Ishikawa (cell line): ENCODE measurements around the gene MYBPC2.

ENCODE experiments used
- CEBPB ChIP-seq: IDR thresholded peaks from 2 replicates; pipeline ENCODE4 v1.6.1; 2012
- CREB1 ChIP-seq: IDR thresholded peaks from 2 replicates; pipeline ENCODE4 v1.6.1; 2012; ENCODE audit warnings: low read depth
- EGR1 ChIP-seq: IDR thresholded peaks from 2 replicates; pipeline ENCODE4 v1.6.1; 2012
- EP300 ChIP-seq: IDR thresholded peaks from 2 replicates; pipeline ENCODE4 v1.6.1; 2012; ENCODE audit warnings: borderline replicate concordance
- FOXM1 ChIP-seq: IDR thresholded peaks from 2 replicates; pipeline ENCODE4 v1.6.1; 2012; ENCODE audit warnings: low read depth, borderline replicate concordance
- MAX ChIP-seq: IDR thresholded peaks from 2 replicates; pipeline ENCODE4 v1.6.1; 2012
- NFIC ChIP-seq: IDR thresholded peaks from 2 replicates; pipeline ENCODE4 v1.6.1; 2012
- RAD21 ChIP-seq: IDR thresholded peaks from 2 replicates; pipeline ENCODE4 v1.6.1; 2012; ENCODE audit warnings: low read depth
- REST ChIP-seq: IDR thresholded peaks from 2 replicates; pipeline ENCODE4 v1.6.1; 2012; ENCODE audit warnings: low read depth, mild to moderate bottlenecking
- TAF1 ChIP-seq: IDR thresholded peaks from 2 replicates; pipeline ENCODE4 v1.6.1; 2012; ENCODE audit warnings: low read depth, mild to moderate bottlenecking
- TCF12 ChIP-seq: IDR thresholded peaks from 2 replicates; pipeline ENCODE4 v1.6.1; 2012; ENCODE audit warnings: low read depth
- TEAD4 ChIP-seq: IDR thresholded peaks from 2 replicates; pipeline ENCODE4 v1.6.1; 2012
- USF1 ChIP-seq: IDR thresholded peaks from 2 replicates; pipeline ENCODE4 v1.6.1; 2012
- YY1 ChIP-seq: IDR thresholded peaks from 2 replicates; pipeline ENCODE4 v1.6.1; 2012; ENCODE audit warnings: low read depth
- ZBTB7A ChIP-seq: IDR thresholded peaks from 2 replicates; pipeline ENCODE4 v1.6.1; 2012; ENCODE audit warnings: low read depth

MYBPC2 gene

GRCh38 chr19:50394017-50394416 lies 38.7 kb upstream of the MYBPC2 start:
- no peak for TF ChIP-seq EP300
- TF ChIP-seq MAX: no peak

- no peak for TF ChIP-seq TAF1
- TF ChIP-seq FOXM1: no peak
- TF ChIP-seq REST: no peak
- TF ChIP-seq RAD21: no peak
- no peak for TF ChIP-seq NFIC
- no peak for TF ChIP-seq MAX
- TF ChIP-seq USF1: no peak
- TF ChIP-seq YY1: no peak
- no peak for TF ChIP-seq CREB1
- TF ChIP-seq EGR1: no peak
- no peak for TF ChIP-seq CEBPB
- TF ChIP-seq TCF12: no peak
Measured at GRCh38 chr19:50398675-50399367, 33.9 kb upstream of the MYBPC2 start.

- TF ChIP-seq REST: no peak
- TF ChIP-seq EP300: no peak
- no peak for TF ChIP-seq TAF1
- no peak for TF ChIP-seq TCF12
- TF ChIP-seq CREB1: no peak
- no peak for TF ChIP-seq RAD21
- no peak for TF ChIP-seq EGR1
- no peak for TF ChIP-seq CEBPB
- no peak for TF ChIP-seq TEAD4
- TF ChIP-seq MAX: no peak
- no peak for TF ChIP-seq NFIC
- no peak for TF ChIP-seq USF1
- no peak for TF ChIP-seq YY1
- TF ChIP-seq ZBTB7A: no peak
- TF ChIP-seq FOXM1: no peak
Measured at GRCh38 chr19:50399368-50399745, 33.3 kb upstream of the MYBPC2 start.

GRCh38 chr19:50401605-50402450 lies 30.9 kb upstream of the MYBPC2 start:
- TF ChIP-seq MAX (no peak), REST (no peak)
